BJ (cell line): ENCODE results near the gene TAF3. TPM values are rescaled to one million over a fixed set of nuclear protein-coding genes. Genes with fewer than 3 reads are reported as not detected.

Experiments
- CTCF ChIA-PET: fragments of 350-600 bp; formaldehyde crosslinking; extraction: SDS; loops from one replicate; lab custom pipeline; 2021; ENCODE audit warnings: antibody characterized with exemption, inconsistent platforms; lab: Yijun Ruan, JAX
- POLR2A ChIA-PET: fragments of 300-600 bp; sonication (Branson Sonifier 250); formaldehyde crosslinking; extraction: SDS; loops from one replicate; lab custom pipeline; 2021; ENCODE audit warnings: antibody characterized with exemption; lab: Charles Lee
- DNase-seq: peaks from one replicate; pipeline ENCODE4 v3.0.0-alpha.2; 2011; ENCODE audit warnings: low read depth
- H3K27me3 ChIP-seq: 2 replicates; pipeline ENCODE4 v1.6.0; 2011; ENCODE audit warnings: low read length; ENCODE audit not compliant: control insufficient read depth, insufficient read depth
- H3K36me3 ChIP-seq: 2 replicates; pipeline ENCODE4 v1.5.1; 2011; ENCODE audit warnings: low read length; ENCODE audit not compliant: control insufficient read depth, insufficient read depth
- H3K4me3 ChIP-seq: 2 replicates; pipeline ENCODE4 v1.5.1; 2011; ENCODE audit warnings: low read depth, mild to moderate bottlenecking, control low read depth, low read length
- CTCF ChIP-seq: IDR thresholded peaks from 2 replicates; pipeline ENCODE4 v1.5.1; 2011; ENCODE audit warnings: low read depth, mild to moderate bottlenecking, control low read depth, inconsistent platforms, low read length, moderate library complexity; ENCODE audit not compliant: insufficient read depth
- polyA plus RNA-seq: library from polyadenylated mRNA; depleted of rRNA; stranded (reverse); fragments of >200 nt; gene quantifications from 2 replicates; pipeline ENCODE4 v1.2.3, GENCODE V29; 2011

Gene TAF3
- polyA plus RNA-seq, 1 experiment, result 1.8 TPM

- no peak for TF ChIP-seq CTCF
- ChIA-PET POLR2A (no interaction called here), CTCF (interaction anchor here (1.0 to 1.3 kb wide), 2 partner anchors 9 to 23 kb away, joined by 3 read pairs; no protein-coding TSS in a partner anchor)
- no peak for DNase-seq
- H3K4me3 ChIP-seq, result no peak overlapping the region
- H3K36me3 ChIP-seq, result no peaks in the 10 kb centered on the region
- H3K27me3 ChIP-seq, result peaks cover 82% of the 10 kb centered on the region
Observed at GRCh38 chr10:8041992-8042720, 223.9 kb downstream of the TAF3 start.

GRCh38 chr10:8042721-8043568, 224.6 kb downstream of the TAF3 start:
- no peak for DNase-seq
- no peak overlapping the region for H3K4me3 ChIP-seq
- no peak for TF ChIP-seq CTCF
- H3K27me3 ChIP-seq, result peaks cover 83% of the 10 kb centered on the region
- ChIA-PET POLR2A (no interaction called here), CTCF (interaction anchor here (1.0 kb wide), 1 partner anchor 24 kb away, joined by 3 read pairs; no protein-coding TSS in a partner anchor)
- H3K36me3 ChIP-seq, result no peaks in the 10 kb centered on the region

GRCh38 chr10:8043569-8044306, 225.4 kb downstream of the TAF3 start:
- Histone ChIP-seq H3K36me3 (no peaks in the 10 kb centered on the region), H3K4me3 (no peak overlapping the region), H3K27me3 (peaks cover 84% of the 10 kb centered on the region)
- ChIA-PET POLR2A (no interaction called here), CTCF (no interaction called here)
- TF ChIP-seq CTCF, result no peak
- no peak for DNase-seq

- Histone ChIP-seq H3K4me3 (no peak overlapping the region), H3K27me3 (peaks cover 82% of the 10 kb centered on the region), H3K36me3 (no peaks in the 10 kb centered on the region)
- TF ChIP-seq CTCF, result no peak
- ChIA-PET CTCF (no interaction called here), POLR2A (no interaction called here)
- no peak for DNase-seq
Observed at GRCh38 chr10:8044331-8044907, 226.1 kb downstream of the TAF3 start.
